ENCODE data around the gene SRSF3.

Gene SRSF3

GRCh38 chr6:36621371-36621855 lies 27.3 kb downstream of the SRSF3 start:
- Histone ChIP-seq H2AFZ (ENCODE audit: low read depth, low read length, severe bottlenecking) (no peak overlapping the region), H3K9ac (ENCODE audit: low read length) (no peak overlapping the region), H3K27me3 (ENCODE audit: low read length) (no peaks in the 10 kb centered on the region), H3K27ac (ENCODE audit: low read depth, low read length) (no peak overlapping the region), H3K4me2 (ENCODE audit: low read depth, low read length, poor library complexity, severe bottlenecking) (no peak overlapping the region), H3K36me3 (ENCODE audit: low read length) (no peaks in the 10 kb centered on the region), H4K20me1 (ENCODE audit: low read depth, low read length) (no peaks in the 10 kb centered on the region), H3K9me3 (ENCODE audit: insufficient read depth, low read length) (no peaks in the 10 kb centered on the region), H3K9me2 (replicated peaks; ENCODE audit: insufficient read depth, low read length) (no peaks in the 10 kb centered on the region), H3F3A (ENCODE audit: insufficient read depth) (no peaks in the 10 kb centered on the region), H3K79me2 (ENCODE audit: insufficient read depth, low read length) (no peaks in the 10 kb centered on the region), H3K4me3 (ENCODE audit: insufficient read depth, low read length, poor library complexity, severe bottlenecking) (no peak overlapping the region)
- TF ChIP-seq EZH2phosphoT487 (conservative IDR thresholded peaks at IDR 0.05; ENCODE audit: low read length) (no peak), CTCF (IDR thresholded peaks at IDR 0.05; ENCODE audit: insufficient read depth, low read length, poor library complexity, severe bottlenecking) (no peak)

DNA sequence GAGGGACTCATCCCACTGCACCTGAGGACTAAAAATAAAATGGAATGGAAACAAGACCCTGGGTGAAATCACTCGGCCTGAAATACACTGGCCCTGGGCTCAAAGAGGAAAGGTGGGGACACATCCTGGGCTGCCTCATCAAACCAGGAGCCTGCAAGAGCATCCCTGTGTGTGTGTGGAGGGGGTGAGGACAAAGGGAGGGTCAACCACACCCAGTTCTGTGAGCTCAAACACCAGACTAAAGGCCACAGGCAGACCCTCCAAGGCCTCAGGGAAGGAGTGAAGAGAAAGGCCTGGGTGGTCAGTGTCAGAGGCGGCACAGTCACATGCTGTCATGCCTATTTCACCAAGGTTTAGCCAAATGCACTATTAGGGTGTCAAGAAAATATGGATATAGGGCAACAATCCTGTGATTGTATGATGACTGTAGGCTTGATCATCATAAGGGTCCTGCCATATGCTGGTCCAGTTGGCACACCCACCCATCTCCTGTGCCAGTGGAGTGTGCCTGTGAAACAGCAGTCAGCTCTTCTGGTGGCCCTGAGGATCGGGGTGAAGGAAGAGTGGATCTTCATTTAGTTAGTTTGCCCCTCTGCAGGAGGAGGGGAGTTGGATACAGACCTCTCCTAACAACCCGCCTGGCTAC lies 28.9 kb downstream of the SRSF3 start:
- no peaks in the 10 kb centered on the region for H3K79me2 ChIP-seq (ENCODE audit: insufficient read depth, low read length)
- H3K27ac ChIP-seq (ENCODE audit: low read depth, low read length), result no peak overlapping the region
- no peaks in the 10 kb centered on the region for H3K9me2 ChIP-seq (replicated peaks; ENCODE audit: insufficient read depth, low read length)
- H3K4me2 ChIP-seq (ENCODE audit: low read depth, low read length, poor library complexity, severe bottlenecking), result no peak overlapping the region
- no peaks in the 10 kb centered on the region for H3K9me3 ChIP-seq (ENCODE audit: insufficient read depth, low read length)
- H3K4me3 ChIP-seq (ENCODE audit: insufficient read depth, low read length, poor library complexity, severe bottlenecking), result no peak overlapping the region
- no peaks in the 10 kb centered on the region for H3F3A ChIP-seq (ENCODE audit: insufficient read depth)
- H3K9ac ChIP-seq (ENCODE audit: low read length), result no peak overlapping the region
- no peaks in the 10 kb centered on the region for H4K20me1 ChIP-seq (ENCODE audit: low read depth, low read length)
- no peak overlapping the region for H2AFZ ChIP-seq (ENCODE audit: low read depth, low read length, severe bottlenecking)
- no peak for TF ChIP-seq CTCF (IDR thresholded peaks at IDR 0.05; ENCODE audit: insufficient read depth, low read length, poor library complexity, severe bottlenecking)
- TF ChIP-seq EZH2phosphoT487 (conservative IDR thresholded peaks at IDR 0.05; ENCODE audit: low read length), result no peak
- H3K27me3 ChIP-seq (ENCODE audit: low read length), result no peaks in the 10 kb centered on the region
- no peaks in the 10 kb centered on the region for H3K36me3 ChIP-seq (ENCODE audit: low read length)

DNA sequence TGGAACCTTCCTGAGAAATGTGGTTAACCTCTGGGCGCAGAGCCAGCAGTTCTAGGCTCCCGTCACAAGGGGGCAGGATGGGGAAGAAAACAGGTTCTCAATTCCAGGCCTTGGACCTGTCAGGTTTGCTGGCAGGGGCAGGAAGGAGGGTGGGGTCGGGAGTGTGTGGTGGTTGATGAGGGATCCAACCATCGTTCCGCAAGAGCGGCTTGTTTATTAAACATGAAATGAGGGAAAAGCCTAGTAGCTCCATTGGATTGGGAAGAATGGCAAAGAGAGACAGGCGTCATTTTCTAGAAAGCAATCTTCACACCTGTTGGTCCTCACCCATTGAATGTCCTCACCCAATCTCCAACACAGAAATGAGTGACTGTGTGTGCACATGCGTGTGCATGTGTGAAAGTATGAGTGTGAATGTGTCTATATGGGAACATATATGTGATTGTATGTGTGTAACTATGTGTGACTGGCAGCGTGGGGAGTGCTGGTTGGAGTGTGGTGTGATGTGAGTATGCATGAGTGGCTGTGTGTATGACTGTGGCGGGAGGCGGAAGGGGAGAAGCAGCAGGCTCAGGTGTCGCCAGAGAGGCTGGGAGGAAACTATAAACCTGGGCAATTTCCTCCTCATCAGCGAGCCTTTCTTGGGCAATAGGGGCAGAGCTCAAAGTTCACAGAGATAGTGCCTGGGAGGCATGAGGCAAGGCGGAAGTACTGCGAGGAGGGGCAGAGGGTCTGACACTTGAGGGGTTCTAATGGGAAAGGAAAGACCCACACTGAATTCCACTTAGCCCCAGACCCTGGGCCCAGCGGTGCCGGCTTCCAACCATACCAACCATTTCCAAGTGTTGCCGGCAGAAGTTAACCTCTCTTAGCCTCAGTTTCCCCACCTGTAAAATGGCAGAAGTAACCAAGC lies 29.6 kb downstream of the SRSF3 start:
- no peak overlapping the region for H3K4me2 ChIP-seq (ENCODE audit: low read depth, low read length, poor library complexity, severe bottlenecking)

More for the DNA sequence above, 29.6 kb downstream of the SRSF3 start:
- TF ChIP-seq CTCF (IDR thresholded peaks at IDR 0.05; ENCODE audit: insufficient read depth, low read length, poor library complexity, severe bottlenecking), result peak; percentile 100
- no peak for TF ChIP-seq EZH2phosphoT487 (conservative IDR thresholded peaks at IDR 0.05; ENCODE audit: low read length)
- Histone ChIP-seq H3K27me3 (ENCODE audit: low read length) (no peaks in the 10 kb centered on the region), H3K36me3 (ENCODE audit: low read length) (no peaks in the 10 kb centered on the region), H3K27ac (ENCODE audit: low read depth, low read length) (no peak overlapping the region), H3F3A (ENCODE audit: insufficient read depth) (no peaks in the 10 kb centered on the region), H3K9ac (ENCODE audit: low read length) (no peak overlapping the region), H3K9me2 (replicated peaks; ENCODE audit: insufficient read depth, low read length) (no peaks in the 10 kb centered on the region), H3K9me3 (ENCODE audit: insufficient read depth, low read length) (no peaks in the 10 kb centered on the region), H2AFZ (ENCODE audit: low read depth, low read length, severe bottlenecking) (no peak overlapping the region), H3K79me2 (ENCODE audit: insufficient read depth, low read length) (no peaks in the 10 kb centered on the region), H3K4me3 (ENCODE audit: insufficient read depth, low read length, poor library complexity, severe bottlenecking) (no peak overlapping the region), H4K20me1 (ENCODE audit: low read depth, low read length) (no peaks in the 10 kb centered on the region)

Data from SU-DHL-6 (cell line).